ENCODE results near the gene RBM18. TPM values are rescaled to one million over a fixed set of nuclear protein-coding genes. Genes with fewer than 3 reads are reported as not detected.

Gene RBM18
- total and polyA plus RNA-seq, 12 donors, result 3.4 to 39.1 (median 16.4) TPM

DNA sequence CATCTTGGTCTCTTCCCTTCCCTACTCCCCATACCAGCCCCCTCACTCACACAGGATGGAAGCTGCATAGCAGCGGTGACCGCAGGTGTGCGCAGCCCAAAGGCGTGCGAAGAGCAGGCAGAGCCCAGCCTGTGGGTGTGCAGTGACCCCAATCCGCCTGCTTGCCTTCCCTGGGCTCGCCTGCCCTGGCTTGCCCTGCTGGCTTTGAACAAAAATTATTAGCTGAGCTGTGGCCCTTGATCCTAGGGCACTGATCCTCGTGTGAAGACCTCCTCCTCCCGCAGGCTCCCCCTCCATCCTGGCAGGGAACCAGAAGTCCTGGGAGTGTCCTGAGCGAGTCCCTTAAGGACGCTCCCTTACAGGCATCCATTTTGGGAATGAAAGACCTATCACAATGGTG lies 73.1 kb downstream of the RBM18 start:
- WGBS, 4 donors, result 20 to 83% (median 71%) methylated on average over 1 to 11 of the region's 11 CpGs
- TF ChIP-seq POLR2A (IDR thresholded peaks at IDR 0.05), result no peak
- TF ChIP-seq, protein P1, sequence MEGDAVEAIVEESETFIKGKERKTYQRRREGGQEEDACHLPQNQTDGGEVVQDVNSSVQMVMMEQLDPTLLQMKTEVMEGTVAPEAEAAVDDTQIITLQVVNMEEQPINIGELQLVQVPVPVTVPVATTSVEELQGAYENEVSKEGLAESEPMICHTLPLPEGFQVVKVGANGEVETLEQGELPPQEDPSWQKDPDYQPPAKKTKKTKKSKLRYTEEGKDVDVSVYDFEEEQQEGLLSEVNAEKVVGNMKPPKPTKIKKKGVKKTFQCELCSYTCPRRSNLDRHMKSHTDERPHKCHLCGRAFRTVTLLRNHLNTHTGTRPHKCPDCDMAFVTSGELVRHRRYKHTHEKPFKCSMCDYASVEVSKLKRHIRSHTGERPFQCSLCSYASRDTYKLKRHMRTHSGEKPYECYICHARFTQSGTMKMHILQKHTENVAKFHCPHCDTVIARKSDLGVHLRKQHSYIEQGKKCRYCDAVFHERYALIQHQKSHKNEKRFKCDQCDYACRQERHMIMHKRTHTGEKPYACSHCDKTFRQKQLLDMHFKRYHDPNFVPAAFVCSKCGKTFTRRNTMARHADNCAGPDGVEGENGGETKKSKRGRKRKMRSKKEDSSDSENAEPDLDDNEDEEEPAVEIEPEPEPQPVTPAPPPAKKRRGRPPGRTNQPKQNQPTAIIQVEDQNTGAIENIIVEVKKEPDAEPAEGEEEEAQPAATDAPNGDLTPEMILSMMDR (IDR thresholded peaks at IDR 0.05), result no peak
- intact Hi-C loops (cut with DNase I), result no loop called here
- Histone ChIP-seq H3K4me1 (replicated peaks in 1 of 2) (no peaks in the 10 kb centered on the region), H3K27ac (no peak overlapping the region), H3K27me3 (no peaks in the 10 kb centered on the region), H3K4me3 (no peak overlapping the region), H3K36me3 (replicated peaks in 1 of 2) (no peaks in the 10 kb centered on the region), H3K9me3 (replicated peaks in 1 of 3) (no peaks in the 10 kb centered on the region)
- DNase-seq, result no peak

DNA sequence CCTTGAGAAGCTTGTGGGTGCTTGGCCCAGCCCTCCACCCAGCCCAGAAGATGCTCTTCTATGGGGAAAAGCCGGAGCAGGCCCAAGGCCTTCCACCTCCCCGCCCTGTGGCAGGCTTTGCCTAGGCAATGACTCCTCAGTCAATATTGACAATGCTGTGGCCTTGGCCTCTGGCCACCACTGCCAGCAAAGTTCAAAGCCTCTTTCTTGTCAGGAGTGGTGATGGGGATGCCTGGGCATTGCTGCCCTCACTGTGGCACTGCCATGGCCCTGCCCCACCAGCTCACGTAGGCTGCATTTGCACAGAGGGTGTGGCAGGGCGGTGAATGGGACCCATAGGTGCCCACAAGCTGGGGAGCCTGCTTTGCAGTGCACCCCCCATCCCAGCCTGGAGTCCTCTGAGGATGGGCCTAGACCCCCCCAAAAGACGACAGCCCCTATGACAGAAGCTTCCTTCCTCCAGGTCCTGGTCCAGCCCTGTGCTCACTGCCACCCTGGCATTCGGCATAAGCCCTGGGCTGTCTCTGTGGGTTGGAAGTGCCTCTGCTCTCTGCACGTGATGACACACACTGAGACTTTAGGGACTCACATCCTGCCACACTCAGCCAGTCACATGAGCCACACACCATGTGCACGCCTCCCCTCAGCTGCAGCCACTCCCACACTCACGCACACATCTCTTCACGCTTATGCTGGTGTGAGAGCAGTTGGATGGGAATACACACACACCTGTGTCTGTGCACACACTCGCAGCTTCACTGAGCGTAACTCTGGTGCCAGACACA lies 73.9 kb downstream of the RBM18 start:
- TF ChIP-seq, protein P1 (IDR thresholded peaks at IDR 0.05), result no peak
- TF ChIP-seq POLR2A (IDR thresholded peaks at IDR 0.05), result no peak
- intact Hi-C loops (cut with DNase I), result no loop called here
- Histone ChIP-seq H3K27me3 (no peaks in the 10 kb centered on the region), H3K27ac (no peak overlapping the region), H3K9me3 (replicated peaks in 1 of 3) (no peaks in the 10 kb centered on the region), H3K4me3 (no peak overlapping the region), H3K4me1 (replicated peaks in 1 of 2) (no peaks in the 10 kb centered on the region), H3K36me3 (replicated peaks in 1 of 2) (no peaks in the 10 kb centered on the region)
- WGBS, 4 donors, result 64 to 80% (median 79%) methylated on average over 9 to 12 of the region's 12 CpGs
- DNase-seq, result peak in 1 of 7 donors; percentile 16

DNA sequence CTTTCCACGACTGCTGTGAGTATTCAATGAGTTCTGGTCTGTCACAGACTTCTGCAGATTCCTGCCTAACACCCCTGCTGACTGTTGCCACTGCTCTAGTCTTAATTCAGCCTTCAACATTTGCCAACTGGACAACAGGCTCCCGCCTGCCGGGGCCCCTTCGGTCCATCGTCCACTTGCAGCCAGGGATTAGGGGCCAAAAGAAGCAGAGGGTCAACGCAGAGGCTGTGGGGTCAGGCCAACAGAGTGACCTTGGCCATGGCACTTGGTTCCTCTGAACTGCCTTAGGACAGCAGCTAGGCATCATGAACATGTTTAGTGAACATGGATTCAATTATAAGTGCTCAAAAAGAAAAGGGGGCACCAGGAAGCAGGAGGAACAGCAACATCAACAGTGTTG lies 76.3 kb downstream of the RBM18 start:
- intact Hi-C loops (cut with DNase I), result no loop called here
- DNase-seq, result no peak

More for the DNA sequence above, 76.3 kb downstream of the RBM18 start:
- TF ChIP-seq, protein P1 (IDR thresholded peaks at IDR 0.05), result no peak
- TF ChIP-seq POLR2A (IDR thresholded peaks at IDR 0.05), result no peak
- Histone ChIP-seq H3K4me1 (replicated peaks in 1 of 2) (no peaks in the 10 kb centered on the region), H3K36me3 (replicated peaks in 1 of 2) (no peaks in the 10 kb centered on the region), H3K9me3 (replicated peaks in 1 of 3) (no peaks in the 10 kb centered on the region), H3K27ac (no peak overlapping the region), H3K27me3 (no peaks in the 10 kb centered on the region), H3K4me3 (no peak overlapping the region)
- 79 to 90% (median 85%) methylated on average over 2 to 6 of the region's 6 CpGs for WGBS, 4 donors

Other genes with a start within 250 kb of the RBM18 start
- gene TTLL11, start 171.5 kb downstream of the RBM18 start, total RNA-seq, result 10 to 100 TPM in 8 of 9 donors, 1 to 10 TPM in 1; 5.2 to 30.9 (median 17.1) TPM
- gene TTLL11, start 171.5 kb downstream of the RBM18 start, polyA plus RNA-seq, result 1 to 10 TPM; 4.8 to 9.3 (median 5.9) TPM
- gene NDUFA8, start 105.1 kb downstream of the RBM18 start, total RNA-seq, result 10 to 100 TPM; 34.5 to 73.1 (median 68.8) TPM
- gene NDUFA8, start 105.1 kb downstream of the RBM18 start, polyA plus RNA-seq, result 100 to 1,000 TPM in 1 of 3 donors, 10 to 100 TPM in 2; 96.0 to 182 (median 99.1) TPM
- gene MORN5, start 104.9 kb downstream of the RBM18 start, total RNA-seq, result 1 to 10 TPM in 1 of 9 donors, under 1 TPM in 2, not detected in 6; 0.78 to 1.7 (median 0.80) TPM
- gene MORN5, start 104.9 kb downstream of the RBM18 start, polyA plus RNA-seq, result under 1 TPM in 1 of 3 donors, not detected in 2; 0.81 TPM
- 1 to 10 TPM in 7 of 9 donors, under 1 TPM in 2; 0.17 to 3.6 (median 1.6) TPM for gene LHX6, start 35.9 kb downstream of the RBM18 start, total RNA-seq
- gene LHX6, start 35.9 kb downstream of the RBM18 start, polyA plus RNA-seq, result 1 to 10 TPM in 2 of 3 donors, under 1 TPM in 1; 0.46 to 1.7 (median 1.0) TPM
- gene MRRF, start within 50 bp of the RBM18 start, total RNA-seq, result 10 to 100 TPM; 24.9 to 55.4 (median 34.6) TPM
- gene MRRF, start within 50 bp of the RBM18 start, polyA plus RNA-seq, result 10 to 100 TPM; 34.5 to 66.3 (median 49.3) TPM
- gene PTGS1, start 106.2 kb upstream of the RBM18 start, total RNA-seq, result 1 to 10 TPM in 8 of 9 donors, under 1 TPM in 1; 0.78 to 6.6 (median 5.6) TPM
- 1 to 10 TPM; 1.3 to 1.7 (median 1.6) TPM for gene PTGS1, start 106.2 kb upstream of the RBM18 start, polyA plus RNA-seq
- not detected for gene OR1J1, start 213.1 kb upstream of the RBM18 start, total RNA-seq
- not detected for gene OR1J1, start 213.1 kb upstream of the RBM18 start, polyA plus RNA-seq
- gene OR1J2, start 246.0 kb upstream of the RBM18 start, total RNA-seq, result not detected
- not detected for gene OR1J2, start 246.0 kb upstream of the RBM18 start, polyA plus RNA-seq